ENCODE data around the gene ZNF578.

GRCh38 chr19:52415711-52416110 is 37.6 kb upstream of the ZNF578 start:
- TF ChIP-seq CTCF (conservative IDR thresholded peaks at IDR 0.05; ENCODE audit: low read depth, low read length) (no peak), EZH2 (IDR thresholded peaks at IDR 0.05; ENCODE audit: low read length, unreplicated experiment) (no peak), EZH2phosphoT487 (IDR thresholded peaks at IDR 0.05; ENCODE audit: borderline replicate concordance, low read length) (no peak)

Data from PC-3 (cell line).